Fibroblast of mammary gland (primary cell): ENCODE results near the gene NFKB1.

Experiments
- DNase-seq: peaks from one replicate; pipeline ENCODE4 v3.0.0-alpha.2; 2010; ENCODE audit warnings: low read depth
- H3K4me3 ChIP-seq: 2 replicates; pipeline ENCODE4 v1.5.1; 2011; ENCODE audit warnings: low read depth, mild to moderate bottlenecking, low read length, moderate library complexity; ENCODE audit not compliant: control insufficient read depth
- CTCF ChIP-seq: conservative IDR thresholded peaks from 2 replicates; pipeline ENCODE4 v1.5.1; 2011; ENCODE audit warnings: low read depth, low read length, inconsistent platforms; ENCODE audit not compliant: control insufficient read depth, insufficient read depth

NFKB1 gene

GRCh38 chr4:102641793-102642192 lies 140.6 kb downstream of the NFKB1 start:
- no peak for DNase-seq
- no peak for TF ChIP-seq CTCF
- no peak overlapping the region for H3K4me3 ChIP-seq

- no peak overlapping the region for H3K4me3 ChIP-seq
- TF ChIP-seq CTCF: no peak
- peak; percentile 68 for DNase-seq
These were observed 141.6 kb downstream of the NFKB1 start for GRCh38 chr4:102642631-102643298.

- H3K4me3 ChIP-seq: no peak overlapping the region
- no peak for TF ChIP-seq CTCF
- DNase-seq: no peak
These were observed 146.0 kb downstream of the NFKB1 start for GRCh38 chr4:102647117-102647516.

GRCh38 chr4:102657206-102657605 lies 156.0 kb downstream of the NFKB1 start:
- no peak overlapping the region for H3K4me3 ChIP-seq
- TF ChIP-seq CTCF: no peak
- no peak for DNase-seq

- DNase-seq: peak; percentile 57
- TF ChIP-seq CTCF: no peak
- no peak overlapping the region for H3K4me3 ChIP-seq
These were observed 161.9 kb downstream of the NFKB1 start for GRCh38 chr4:102663073-102663472.

- DNase-seq: peak; percentile 10
- no peak overlapping the region for H3K4me3 ChIP-seq
- no peak for TF ChIP-seq CTCF
These were observed 164.4 kb downstream of the NFKB1 start for GRCh38 chr4:102665527-102665926.
